ENCODE measurements around the gene PHKG2.

Gene PHKG2

DNA sequence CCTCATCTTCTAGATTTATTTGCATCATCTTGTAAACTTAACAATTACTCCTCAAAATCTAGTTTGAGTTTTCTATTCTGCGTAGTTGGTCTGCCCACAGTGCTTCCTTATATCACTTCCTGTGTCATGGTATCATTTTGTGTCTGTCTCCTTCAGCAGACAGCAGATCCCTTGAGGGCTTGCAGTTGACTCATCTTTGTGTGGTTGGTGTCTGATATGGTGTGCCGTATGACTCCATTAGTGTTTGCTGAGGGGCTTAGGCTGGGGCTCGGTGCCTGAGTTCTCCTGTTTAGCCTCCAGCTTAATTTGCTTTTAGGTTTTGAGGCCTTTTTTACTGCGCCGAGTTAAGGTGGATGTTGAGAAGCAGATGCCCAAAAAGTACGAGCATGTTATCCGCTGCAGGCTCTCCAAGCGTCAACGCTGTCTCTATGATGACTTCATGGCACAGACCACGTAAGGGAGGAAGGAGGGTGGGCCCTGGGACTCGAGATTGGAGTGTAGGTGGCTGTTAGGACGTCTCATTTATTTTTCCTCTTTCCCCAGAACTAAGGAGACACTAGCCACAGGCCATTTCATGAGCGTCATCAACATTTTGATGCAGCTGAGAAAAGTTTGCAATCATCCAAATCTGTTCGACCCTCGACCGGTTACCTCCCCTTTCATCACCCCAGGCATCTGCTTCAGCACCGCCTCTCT is 32.3 kb upstream of the PHKG2 start:
- H4K20me1 ChIP-seq (ENCODE audit: insufficient read depth, low read length, poor library complexity, severe bottlenecking), result peaks cover 24% of the 10 kb centered on the region

DNA sequence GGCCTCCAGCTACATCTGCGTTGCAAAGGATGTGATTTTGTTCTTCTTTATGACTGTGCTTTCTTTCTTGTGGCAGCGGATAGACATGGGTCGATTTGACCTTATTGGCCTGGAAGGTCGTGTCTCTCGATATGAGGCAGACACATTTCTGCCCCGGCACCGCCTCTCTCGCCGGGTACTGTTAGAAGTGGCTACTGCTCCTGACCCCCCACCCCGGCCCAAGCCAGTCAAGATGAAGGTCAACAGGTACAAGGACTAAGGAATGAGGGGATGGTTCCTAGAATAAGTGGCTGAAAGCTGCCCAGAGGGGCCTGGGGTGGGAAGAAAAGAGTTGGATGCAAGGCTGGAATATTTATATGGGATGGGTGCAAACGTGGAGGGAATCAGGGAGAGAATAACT is 28.1 kb upstream of the PHKG2 start:
- H2AFZ ChIP-seq (ENCODE audit: low read length), result no peak overlapping the region
- peaks cover 29% of the 10 kb centered on the region for H4K20me1 ChIP-seq (ENCODE audit: insufficient read depth, low read length, poor library complexity, severe bottlenecking)
- no peak overlapping the region for H3K4me2 ChIP-seq (ENCODE audit: low read depth, low read length, poor library complexity, severe bottlenecking)
- H3K79me2 ChIP-seq (ENCODE audit: insufficient read depth, low read length), result peaks cover 25% of the 10 kb centered on the region; the same call in 1 of the 2 replicates
- no peaks in the 10 kb centered on the region for H3K4me1 ChIP-seq (ENCODE audit: insufficient read depth, low read length, poor library complexity, severe bottlenecking)
- H3K36me3 ChIP-seq (ENCODE audit: insufficient read depth, low read length), result peaks cover 94% of the 10 kb centered on the region
- no peak overlapping the region for H3K4me3 ChIP-seq (ENCODE audit: low read length, poor library complexity, severe bottlenecking)
- H3K9me3 ChIP-seq (ENCODE audit: insufficient read depth, low read depth, low read length), result no peaks in the 10 kb centered on the region
- no peak for TF ChIP-seq EZH2phosphoT487 (IDR thresholded peaks at IDR 0.05; ENCODE audit: borderline replicate concordance)
- TF ChIP-seq, protein P1, sequence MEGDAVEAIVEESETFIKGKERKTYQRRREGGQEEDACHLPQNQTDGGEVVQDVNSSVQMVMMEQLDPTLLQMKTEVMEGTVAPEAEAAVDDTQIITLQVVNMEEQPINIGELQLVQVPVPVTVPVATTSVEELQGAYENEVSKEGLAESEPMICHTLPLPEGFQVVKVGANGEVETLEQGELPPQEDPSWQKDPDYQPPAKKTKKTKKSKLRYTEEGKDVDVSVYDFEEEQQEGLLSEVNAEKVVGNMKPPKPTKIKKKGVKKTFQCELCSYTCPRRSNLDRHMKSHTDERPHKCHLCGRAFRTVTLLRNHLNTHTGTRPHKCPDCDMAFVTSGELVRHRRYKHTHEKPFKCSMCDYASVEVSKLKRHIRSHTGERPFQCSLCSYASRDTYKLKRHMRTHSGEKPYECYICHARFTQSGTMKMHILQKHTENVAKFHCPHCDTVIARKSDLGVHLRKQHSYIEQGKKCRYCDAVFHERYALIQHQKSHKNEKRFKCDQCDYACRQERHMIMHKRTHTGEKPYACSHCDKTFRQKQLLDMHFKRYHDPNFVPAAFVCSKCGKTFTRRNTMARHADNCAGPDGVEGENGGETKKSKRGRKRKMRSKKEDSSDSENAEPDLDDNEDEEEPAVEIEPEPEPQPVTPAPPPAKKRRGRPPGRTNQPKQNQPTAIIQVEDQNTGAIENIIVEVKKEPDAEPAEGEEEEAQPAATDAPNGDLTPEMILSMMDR (conservative IDR thresholded peaks at IDR 0.05; ENCODE audit: low read length), result no peak
- H3F3A ChIP-seq (ENCODE audit: low read depth), result no peaks in the 10 kb centered on the region; the same call in 1 of the 2 replicates
- no peaks in the 10 kb centered on the region for H3K9me2 ChIP-seq (replicated peaks; ENCODE audit: low read depth, low read length)
- no peaks in the 10 kb centered on the region for H3K27me3 ChIP-seq (ENCODE audit: insufficient read depth, low read length, poor library complexity, severe bottlenecking)
- no peak overlapping the region for H3K9ac ChIP-seq (ENCODE audit: low read depth, low read length, poor library complexity, severe bottlenecking)

More for the DNA sequence above, 32.3 kb upstream of the PHKG2 start:
- H3K9ac ChIP-seq (ENCODE audit: low read depth, low read length, poor library complexity, severe bottlenecking), result no peak overlapping the region
- peaks cover 89% of the 10 kb centered on the region for H3K36me3 ChIP-seq (ENCODE audit: insufficient read depth, low read length)
- H3K4me3 ChIP-seq (ENCODE audit: low read length, poor library complexity, severe bottlenecking), result no peak overlapping the region
- H3K4me1 ChIP-seq (ENCODE audit: insufficient read depth, low read length, poor library complexity, severe bottlenecking), result no peaks in the 10 kb centered on the region
- H2AFZ ChIP-seq (ENCODE audit: low read length), result no peak overlapping the region
- H3F3A ChIP-seq (ENCODE audit: low read depth), result no peaks in the 10 kb centered on the region; the same call in 1 of the 2 replicates
- TF ChIP-seq, protein P1 (conservative IDR thresholded peaks at IDR 0.05; ENCODE audit: low read length), result no peak
- no peak for TF ChIP-seq EZH2phosphoT487 (IDR thresholded peaks at IDR 0.05; ENCODE audit: borderline replicate concordance)
- H3K9me2 ChIP-seq (replicated peaks; ENCODE audit: low read depth, low read length), result no peaks in the 10 kb centered on the region
- no peaks in the 10 kb centered on the region for H3K9me3 ChIP-seq (ENCODE audit: insufficient read depth, low read depth, low read length)
- peaks cover 32% of the 10 kb centered on the region for H3K79me2 ChIP-seq (ENCODE audit: insufficient read depth, low read length)
- H3K27me3 ChIP-seq (ENCODE audit: insufficient read depth, low read length, poor library complexity, severe bottlenecking), result no peaks in the 10 kb centered on the region
- no peak overlapping the region for H3K4me2 ChIP-seq (ENCODE audit: low read depth, low read length, poor library complexity, severe bottlenecking)

DNA sequence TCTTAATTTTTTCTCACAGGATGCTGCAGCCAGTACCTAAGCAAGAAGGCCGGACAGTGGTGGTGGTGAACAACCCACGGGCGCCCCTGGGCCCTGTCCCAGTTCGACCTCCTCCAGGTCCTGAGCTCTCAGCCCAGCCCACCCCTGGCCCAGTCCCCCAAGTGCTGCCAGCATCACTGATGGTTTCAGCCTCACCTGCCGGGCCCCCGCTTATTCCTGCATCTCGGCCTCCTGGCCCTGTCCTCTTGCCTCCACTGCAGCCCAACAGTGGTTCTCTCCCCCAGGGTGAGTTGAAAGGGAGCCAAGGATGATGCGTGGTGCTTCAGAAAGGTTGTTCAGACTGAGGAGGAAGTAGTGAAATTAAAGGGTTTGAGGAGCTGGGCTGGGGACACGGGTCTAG is 27.5 kb upstream of the PHKG2 start:
- Histone ChIP-seq H3F3A (ENCODE audit: low read depth) (no peaks in the 10 kb centered on the region), H3K27me3 (ENCODE audit: insufficient read depth, low read length, poor library complexity, severe bottlenecking) (no peaks in the 10 kb centered on the region), H3K9me3 (ENCODE audit: insufficient read depth, low read depth, low read length) (no peaks in the 10 kb centered on the region), H4K20me1 (ENCODE audit: insufficient read depth, low read length, poor library complexity, severe bottlenecking) (peaks cover 27% of the 10 kb centered on the region), H3K79me2 (ENCODE audit: insufficient read depth, low read length) (peaks cover 25% of the 10 kb centered on the region; the same call in 1 of the 2 replicates), H3K9me2 (replicated peaks; ENCODE audit: low read depth, low read length) (no peaks in the 10 kb centered on the region), H3K36me3 (ENCODE audit: insufficient read depth, low read length) (peaks cover 94% of the 10 kb centered on the region), H2AFZ (ENCODE audit: low read length) (no peak overlapping the region), H3K4me2 (ENCODE audit: low read depth, low read length, poor library complexity, severe bottlenecking) (no peak overlapping the region), H3K4me3 (ENCODE audit: low read length, poor library complexity, severe bottlenecking) (no peak overlapping the region), H3K4me1 (ENCODE audit: insufficient read depth, low read length, poor library complexity, severe bottlenecking) (no peaks in the 10 kb centered on the region), H3K9ac (ENCODE audit: low read depth, low read length, poor library complexity, severe bottlenecking) (no peak overlapping the region)
- TF ChIP-seq EZH2phosphoT487 (IDR thresholded peaks at IDR 0.05; ENCODE audit: borderline replicate concordance), result no peak
- TF ChIP-seq, protein P1 (conservative IDR thresholded peaks at IDR 0.05; ENCODE audit: low read length), result no peak
